ENCODE data around the gene UBL7. TPM values are rescaled to one million over a fixed set of nuclear protein-coding genes. Genes with fewer than 3 reads are reported as not detected.
A peak's percentile ranks its signal among the peaks of the same experiment; 100 is the strongest.

Gene UBL7
- total RNA-seq, 1 experiment from 2014 or later, result 65.3 TPM

DNA sequence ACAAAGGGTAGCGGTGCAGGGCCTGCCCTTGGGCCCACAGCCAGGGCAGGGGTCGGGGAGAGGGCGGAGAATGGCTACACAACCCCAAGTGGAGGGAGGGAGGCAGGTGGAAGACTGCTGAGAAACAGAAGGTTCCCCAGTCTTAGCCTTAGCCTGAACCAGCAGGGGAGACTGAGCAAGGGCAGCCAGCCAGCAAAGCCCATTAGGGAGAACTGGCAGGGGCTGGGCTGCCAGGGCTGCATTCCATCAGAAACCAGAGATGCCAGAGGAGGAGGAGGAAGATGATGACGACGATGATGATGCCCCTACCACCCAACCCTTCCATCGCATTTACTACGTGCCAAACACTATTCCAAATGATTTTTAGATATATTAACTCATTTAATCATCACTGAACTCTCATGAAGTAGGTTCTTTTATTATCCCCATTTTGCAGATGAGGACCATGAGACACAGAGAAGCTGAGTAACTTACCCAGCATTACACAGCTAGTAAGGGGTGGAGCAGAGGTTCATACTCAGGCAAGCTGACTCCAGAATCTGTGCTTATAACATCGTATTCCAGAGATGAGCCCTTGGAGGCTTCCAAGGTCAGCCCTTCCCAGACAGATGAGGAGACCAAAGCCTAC, 35.9 kb downstream of the UBL7 start:
- ChIA-PET POLR2A (no interaction called here), RAD21 (ENCODE audit: low non-redundant PET in 1 of 2, low total read pairs in 2 of 2, uncharacterized antibody in 2 of 2, unreplicated experiment in 2 of 2) (no interaction called here), CTCF (interaction anchor here (1.8 kb wide), 1 partner anchor 13 kb away, joined by 4 read pairs; no protein-coding TSS in a partner anchor)
- H3K27ac ChIP-seq (ENCODE audit: low read depth, low read length), result peak overlapping the region; percentile 90
- DNase-seq (ENCODE audit: low read depth, low spot score) (no peak), ATAC-seq (no peak)
- no TSS peak for BruUV-seq (replicated peaks)
- H4K20me1 ChIP-seq (ENCODE audit: insufficient read depth), result no peaks in the 10 kb centered on the region
- peaks cover 100% of the 10 kb centered on the region for H3K79me2 ChIP-seq (ENCODE audit: insufficient read depth, low read length)
- H3K4me3 ChIP-seq (replicated peaks in 1 of 2; ENCODE audit: low read depth in 1 of 2, low read length in 2 of 2), result no peak overlapping the region
- H3K36me3 ChIP-seq (ENCODE audit: control insufficient read depth in 1 of 2, insufficient read depth in 2 of 2, low read length in 2 of 2), result peaks cover 0 to 5% of the 10 kb centered on the region in 2 experiments; a peak in 1 of 4 replicates
- peak overlapping the region; percentile 67 for H3K4me2 ChIP-seq (ENCODE audit: low read length)
- no peaks in the 10 kb centered on the region for H3K27me3 ChIP-seq (ENCODE audit: insufficient read depth, low read length)
- H2AFZ ChIP-seq (ENCODE audit: low read depth, low read length, poor library complexity, severe bottlenecking), result no peak overlapping the region
- intact Hi-C loops (cut with micrococcal nuclease), result no loop called here
- no peak for TF ChIP-seq ELF1 (IDR thresholded peaks at IDR 0.05; ENCODE audit: borderline replicate concordance, low read depth)
- TF ChIP-seq, protein P1, sequence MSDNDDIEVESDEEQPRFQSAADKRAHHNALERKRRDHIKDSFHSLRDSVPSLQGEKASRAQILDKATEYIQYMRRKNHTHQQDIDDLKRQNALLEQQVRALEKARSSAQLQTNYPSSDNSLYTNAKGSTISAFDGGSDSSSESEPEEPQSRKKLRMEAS (IDR thresholded peaks at IDR 0.05), result no peak
- TF ChIP-seq YY1 (IDR thresholded peaks at IDR 0.05; ENCODE audit: extremely low read depth, insufficient replicate concordance, low read depth, low read length), result no peak
- no peak for TF ChIP-seq CEBPB (IDR thresholded peaks at IDR 0.05; ENCODE audit: low read depth)
- no peaks in the 10 kb centered on the region for H3K9me3 ChIP-seq (ENCODE audit: control insufficient read depth in 1 of 2, insufficient read depth in 1 of 2, low read depth in 1 of 2, low read length in 2 of 2)
- no peaks in the 10 kb centered on the region for H3K9me2 ChIP-seq (ENCODE audit: insufficient read depth)
- peaks cover 63 to 100% of the 10 kb centered on the region in 2 experiments for H3K4me1 ChIP-seq (ENCODE audit: control insufficient read depth in 1 of 2, insufficient read depth in 2 of 2, low read length in 2 of 2)
- H3K9ac ChIP-seq (ENCODE audit: low read length), result peak overlapping the region; percentile 60; the same call in 1 of the 2 replicates

DNA sequence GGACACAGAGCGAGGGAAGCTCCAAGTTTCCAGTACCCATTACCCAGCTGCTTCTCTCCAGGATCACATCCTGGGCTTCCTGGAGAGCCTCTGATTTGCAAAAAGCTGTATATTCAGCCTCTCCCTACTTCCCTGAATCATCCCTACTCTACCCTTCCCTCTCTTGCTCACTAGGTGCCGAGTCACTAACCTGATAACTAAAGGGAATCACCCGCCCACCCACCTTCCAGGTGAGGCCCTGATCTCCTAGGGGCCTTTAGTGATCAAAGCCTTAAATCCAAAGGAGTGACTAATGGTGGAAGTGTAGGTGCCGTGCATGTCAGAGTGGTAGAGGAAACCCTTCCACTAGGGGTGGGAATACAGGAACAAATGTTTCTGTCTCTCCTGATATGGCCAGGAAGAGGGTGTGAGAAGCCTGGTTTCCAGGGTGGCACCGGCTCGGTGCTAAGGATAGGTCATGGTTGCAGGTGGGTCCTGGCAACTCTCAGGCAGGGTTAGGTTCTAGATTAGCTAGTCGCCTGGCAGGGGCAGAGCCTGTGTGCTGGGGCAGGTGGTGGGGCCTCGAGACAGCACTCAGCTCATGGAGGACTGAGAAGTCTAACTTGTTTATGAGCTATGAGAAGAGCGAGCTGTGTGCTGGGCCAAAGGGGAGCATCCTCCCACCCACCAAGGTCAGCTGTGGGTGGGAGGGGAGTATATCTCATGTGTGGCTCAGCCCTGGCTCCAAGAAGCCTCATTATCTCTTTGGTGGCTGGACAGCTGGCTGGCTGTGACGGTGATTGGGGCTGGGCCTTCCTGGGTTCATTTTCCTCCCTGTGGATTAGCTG, 37.3 kb downstream of the UBL7 start:
- Histone ChIP-seq H4K20me1 (ENCODE audit: insufficient read depth) (no peaks in the 10 kb centered on the region), H3K4me3 (replicated peaks in 1 of 2; ENCODE audit: low read depth in 1 of 2, low read length in 2 of 2) (peak overlapping the region in 1 of 2 experiments; percentile 27; a peak in 2 of 4 replicates), H3K4me2 (ENCODE audit: low read length) (peak overlapping the region; percentile 67), H3K79me2 (ENCODE audit: insufficient read depth, low read length) (peaks cover 100% of the 10 kb centered on the region), H3K36me3 (ENCODE audit: control insufficient read depth in 1 of 2, insufficient read depth in 2 of 2, low read length in 2 of 2) (peaks cover 0 to 5% of the 10 kb centered on the region in 2 experiments; a peak in 1 of 4 replicates), H3K9ac (ENCODE audit: low read length) (peak overlapping the region; percentile 60), H3K27ac (ENCODE audit: low read depth, low read length) (peak overlapping the region; percentile 90), H2AFZ (ENCODE audit: low read depth, low read length, poor library complexity, severe bottlenecking) (no peak overlapping the region), H3K9me3 (ENCODE audit: control insufficient read depth in 1 of 2, insufficient read depth in 1 of 2, low read depth in 1 of 2, low read length in 2 of 2) (no peaks in the 10 kb centered on the region), H3K9me2 (ENCODE audit: insufficient read depth) (no peaks in the 10 kb centered on the region), H3K27me3 (ENCODE audit: insufficient read depth, low read length) (no peaks in the 10 kb centered on the region), H3K4me1 (ENCODE audit: control insufficient read depth in 1 of 2, insufficient read depth in 2 of 2, low read length in 2 of 2) (peaks cover 70 to 100% of the 10 kb centered on the region in 2 experiments)
- no TSS peak for BruUV-seq (replicated peaks)
- ChIA-PET POLR2A (interaction anchor here (1.1 to 1.4 kb wide), 3 partner anchors 9 to 26 kb away, joined by 4 to 6 read pairs (median 4); no protein-coding TSS in a partner anchor), CTCF (interaction anchor here (1.1 to 1.8 kb wide), 3 partner anchors 8 to 49 kb away, joined by 3 to 6 read pairs (median 4); no protein-coding TSS in a partner anchor), RAD21 (ENCODE audit: low non-redundant PET in 1 of 2, low total read pairs in 2 of 2, uncharacterized antibody in 2 of 2, unreplicated experiment in 2 of 2) (no interaction called here)
- ATAC-seq (peak; percentile 40), DNase-seq (ENCODE audit: low read depth, low spot score) (peak; percentile 54)
- intact Hi-C loops (cut with micrococcal nuclease), result loop anchor here (1.0 kb wide), 1 partner anchor 26 kb away; no protein-coding TSS in a partner anchor
- no peak for TF ChIP-seq EZH2 (IDR thresholded peaks at IDR 0.05)
- no peak for TF ChIP-seq ZFX (IDR thresholded peaks at IDR 0.05)
- TF ChIP-seq CEBPB (IDR thresholded peaks at IDR 0.05; ENCODE audit: low read depth), result no peak
- no peak for TF ChIP-seq ELF1 (IDR thresholded peaks at IDR 0.05; ENCODE audit: borderline replicate concordance, low read depth)
- no peak for TF ChIP-seq RAD21 (IDR thresholded peaks at IDR 0.05; ENCODE audit: low read depth)
- no peak for TF ChIP-seq POLR2A (IDR thresholded peaks at IDR 0.05; ENCODE audit: borderline replicate concordance, extremely low read depth, insufficient read depth, insufficient read length)
- no peak for TF ChIP-seq SP1 (IDR thresholded peaks at IDR 0.05; ENCODE audit: low read depth)
- TF ChIP-seq CBX3 (IDR thresholded peaks at IDR 0.05; ENCODE audit: low read depth), result no peak
- TF ChIP-seq, protein P2, sequence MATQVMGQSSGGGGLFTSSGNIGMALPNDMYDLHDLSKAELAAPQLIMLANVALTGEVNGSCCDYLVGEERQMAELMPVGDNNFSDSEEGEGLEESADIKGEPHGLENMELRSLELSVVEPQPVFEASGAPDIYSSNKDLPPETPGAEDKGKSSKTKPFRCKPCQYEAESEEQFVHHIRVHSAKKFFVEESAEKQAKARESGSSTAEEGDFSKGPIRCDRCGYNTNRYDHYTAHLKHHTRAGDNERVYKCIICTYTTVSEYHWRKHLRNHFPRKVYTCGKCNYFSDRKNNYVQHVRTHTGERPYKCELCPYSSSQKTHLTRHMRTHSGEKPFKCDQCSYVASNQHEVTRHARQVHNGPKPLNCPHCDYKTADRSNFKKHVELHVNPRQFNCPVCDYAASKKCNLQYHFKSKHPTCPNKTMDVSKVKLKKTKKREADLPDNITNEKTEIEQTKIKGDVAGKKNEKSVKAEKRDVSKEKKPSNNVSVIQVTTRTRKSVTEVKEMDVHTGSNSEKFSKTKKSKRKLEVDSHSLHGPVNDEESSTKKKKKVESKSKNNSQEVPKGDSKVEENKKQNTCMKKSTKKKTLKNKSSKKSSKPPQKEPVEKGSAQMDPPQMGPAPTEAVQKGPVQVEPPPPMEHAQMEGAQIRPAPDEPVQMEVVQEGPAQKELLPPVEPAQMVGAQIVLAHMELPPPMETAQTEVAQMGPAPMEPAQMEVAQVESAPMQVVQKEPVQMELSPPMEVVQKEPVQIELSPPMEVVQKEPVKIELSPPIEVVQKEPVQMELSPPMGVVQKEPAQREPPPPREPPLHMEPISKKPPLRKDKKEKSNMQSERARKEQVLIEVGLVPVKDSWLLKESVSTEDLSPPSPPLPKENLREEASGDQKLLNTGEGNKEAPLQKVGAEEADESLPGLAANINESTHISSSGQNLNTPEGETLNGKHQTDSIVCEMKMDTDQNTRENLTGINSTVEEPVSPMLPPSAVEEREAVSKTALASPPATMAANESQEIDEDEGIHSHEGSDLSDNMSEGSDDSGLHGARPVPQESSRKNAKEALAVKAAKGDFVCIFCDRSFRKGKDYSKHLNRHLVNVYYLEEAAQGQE (IDR thresholded peaks at IDR 0.05; ENCODE audit: low read depth), result no peak
- TF ChIP-seq POLR2AphosphoS5 (IDR thresholded peaks at IDR 0.05; ENCODE audit: low read depth, low read length), result peak; percentile 16; the same call in 1 of the 2 replicates
- no peak for TF ChIP-seq EZH2phosphoT487 (IDR thresholded peaks at IDR 0.05; ENCODE audit: borderline replicate concordance)
